GM19023 (cell line): Measurements from ENCODE around the gene SERPINB3.
"Not testable (repeated sequence)": the region's sequence is repeated elsewhere in the genome, so short reads cannot be mapped to it uniquely, and the experiment has no call there.

ENCODE experiments used
- ATAC-seq: cut with Tn5 transposase; IDR thresholded peaks from one replicate; pipeline ENCODE4 v1.9.1; 2021; ENCODE audit warnings: mild to moderate bottlenecking, moderate library complexity; ENCODE audit not compliant: unreplicated experiment

SERPINB3 gene

GRCh38 chr18:63648241-63648640 lies 13.5 kb downstream of the SERPINB3 start:
- no peak for ATAC-seq

- ATAC-seq = no peak
Observed at GRCh38 chr18:63646936-63647335, 14.8 kb downstream of the SERPINB3 start.

- ATAC-seq = not testable (repeated sequence)
Observed at GRCh38 chr18:63644694-63645093, 17.0 kb downstream of the SERPINB3 start.

- ATAC-seq = not testable (repeated sequence)
Observed at GRCh38 chr18:63644142-63644541, 17.6 kb downstream of the SERPINB3 start, which contains the start of gene SERPINB4. SERPINB4 (minus strand) TSS chr18:63644256; CDS start chr18:63643577, 679 bp downstream.

GRCh38 chr18:63642668-63643356 lies 18.9 kb downstream of the SERPINB3 start:
- ATAC-seq = not testable (repeated sequence)

GRCh38 chr18:63641157-63641680 lies 20.5 kb downstream of the SERPINB3 start:
- not testable (repeated sequence) for ATAC-seq

GRCh38 chr18:63637703-63638102 lies 24.0 kb downstream of the SERPINB3 start:
- ATAC-seq = no peak

GRCh38 chr18:63627819-63628218 lies 33.9 kb downstream of the SERPINB3 start:
- ATAC-seq = no peak

- no peak for ATAC-seq
Observed at GRCh38 chr18:63626431-63626830, 35.3 kb downstream of the SERPINB3 start.

GRCh38 chr18:63624863-63625262 lies 36.8 kb downstream of the SERPINB3 start:
- ATAC-seq = no peak

GRCh38 chr18:63619661-63620060 lies 42.0 kb downstream of the SERPINB3 start:
- ATAC-seq = no peak

GRCh38 chr18:63617915-63618234 lies 43.8 kb downstream of the SERPINB3 start:
- no peak for ATAC-seq

- no peak for ATAC-seq
Observed at GRCh38 chr18:63617049-63617914, 44.4 kb downstream of the SERPINB3 start.

GRCh38 chr18:63613420-63613819 lies 48.3 kb downstream of the SERPINB3 start:
- ATAC-seq = no peak

- no peak for ATAC-seq
Observed at GRCh38 chr18:63606526-63606925, 55.2 kb downstream of the SERPINB3 start.
